HFFc6 (cell line): Measurements from ENCODE around the gene TMED3. TPM values are rescaled to one million over a fixed set of nuclear protein-coding genes. Genes with fewer than 3 reads are reported as not detected.

Experiments
- DNase-seq: peaks from one replicate; pipeline ENCODE4 v3.0.0-alpha.2; 2018
- H3K27ac Mint-ChIP-seq: 2 replicates; pipeline ENCODE4 v1.8.0; 2020; ENCODE audit warnings: mild to moderate bottlenecking, mixed read lengths
- H3K27me3 Mint-ChIP-seq: 2 replicates; pipeline ENCODE4 v1.8.0; 2021; ENCODE audit warnings: mild to moderate bottlenecking, moderate library complexity, mixed read lengths; ENCODE audit not compliant: insufficient read depth
- H3K36me3 Mint-ChIP-seq: 2 replicates; pipeline ENCODE4 v1.8.0; 2021; ENCODE audit warnings: low read depth, mixed read lengths
- H3K4me1 Mint-ChIP-seq: 2 replicates; pipeline ENCODE4 v1.8.0; 2020; ENCODE audit warnings: low read depth, mixed read lengths
- H3K4me3 Mint-ChIP-seq: 2 replicates; pipeline ENCODE4 v1.8.0; 2020; ENCODE audit warnings: mild to moderate bottlenecking, moderate library complexity, mixed read lengths
- H3K9me3 Mint-ChIP-seq: 2 replicates; pipeline ENCODE4 v1.8.0; 2020; ENCODE audit warnings: mild to moderate bottlenecking, mixed read lengths
- CTCF ChIP-seq: fragments of 200-600 bp; sonication (generic); IDR thresholded peaks from 2 replicates; pipeline ENCODE4 v1.5.0; 2021; ENCODE audit warnings: antibody characterized with exemption, mild to moderate bottlenecking
- total RNA-seq, 6 experiments: library from RNA; stranded (reverse); fragmentation: NEBNext Ultra II Directional; extraction: Animal tissue kit (Norgen Biotek cat#: 25700); gene quantifications; 2 replicates in 1 of 6; 3 replicates in 5 of 6; pipeline ENCODE4 v1.2.3, GENCODE V29; 2021

TMED3 gene
- total RNA-seq, 6 experiments from 2014 or later, result 135 to 176 (median 154) TPM

GRCh38 chr15:79283252-79284048 is 27.5 kb upstream of the TMED3 start:
- no peak for TF ChIP-seq CTCF
- Mint-ChIP-seq H3K4me1 (no peaks in the 10 kb centered on the region), H3K27ac (no peak overlapping the region), H3K4me3 (no peak overlapping the region), H3K27me3 (peaks cover 22% of the 10 kb centered on the region), H3K36me3 (no peaks in the 10 kb centered on the region), H3K9me3 (no peaks in the 10 kb centered on the region)
- no peak for DNase-seq

- H3K4me1 Mint-ChIP-seq, result peaks cover 5% of the 10 kb centered on the region; the same call in 1 of the 2 replicates
- no peaks in the 10 kb centered on the region for H3K36me3 Mint-ChIP-seq
- TF ChIP-seq CTCF, result no peak
- H3K27me3 Mint-ChIP-seq, result peaks cover 5% of the 10 kb centered on the region
- no peak for DNase-seq
- H3K4me3 Mint-ChIP-seq, result no peak overlapping the region
- no peaks in the 10 kb centered on the region for H3K9me3 Mint-ChIP-seq
- H3K27ac Mint-ChIP-seq, result no peak overlapping the region
Measured at GRCh38 chr15:79290642-79291275, 20.2 kb upstream of the TMED3 start.

- Mint-ChIP-seq H3K9me3 (no peaks in the 10 kb centered on the region), H3K27me3 (peaks cover 5% of the 10 kb centered on the region; the same call in 1 of the 2 replicates), H3K27ac (no peak overlapping the region), H3K4me1 (peaks cover 5% of the 10 kb centered on the region; the same call in 1 of the 2 replicates), H3K4me3 (no peak overlapping the region), H3K36me3 (no peaks in the 10 kb centered on the region)
- no peak for TF ChIP-seq CTCF
- no peak for DNase-seq
Measured at GRCh38 chr15:79292011-79292410, 18.9 kb upstream of the TMED3 start.

GRCh38 chr15:79294075-79294474 is 16.8 kb upstream of the TMED3 start:
- Mint-ChIP-seq H3K4me3 (no peak overlapping the region), H3K36me3 (no peaks in the 10 kb centered on the region), H3K4me1 (peaks cover 5% of the 10 kb centered on the region; the same call in 1 of the 2 replicates), H3K27ac (no peak overlapping the region), H3K9me3 (no peaks in the 10 kb centered on the region), H3K27me3 (peaks cover 5% of the 10 kb centered on the region; the same call in 1 of the 2 replicates)
- TF ChIP-seq CTCF, result no peak
- no peak for DNase-seq

- no peak; the same call in 1 of the 2 replicates for TF ChIP-seq CTCF
- Mint-ChIP-seq H3K27me3 (peaks cover 5% of the 10 kb centered on the region; the same call in 1 of the 2 replicates), H3K9me3 (no peaks in the 10 kb centered on the region), H3K27ac (no peak overlapping the region), H3K36me3 (no peaks in the 10 kb centered on the region), H3K4me1 (no peaks in the 10 kb centered on the region), H3K4me3 (no peak overlapping the region)
- no peak for DNase-seq
Measured at GRCh38 chr15:79296583-79296982, 14.3 kb upstream of the TMED3 start.
